NB4 (cell line): ENCODE results near the gene P2RY1.

Source experiments
- CTCF ChIP-seq: IDR thresholded peaks from one replicate; pipeline ENCODE4 v1.5.1; 2012; ENCODE audit warnings: low read depth, low read length
- POLR2A ChIP-seq: IDR thresholded peaks from 2 replicates; pipeline ENCODE4 v1.6.1; 2011; ENCODE audit warnings: mild to moderate bottlenecking; ENCODE audit not compliant: insufficient read length; ENCODE audit errors: extremely low read depth

- TF ChIP-seq CTCF = no peak
- TF ChIP-seq POLR2A = no peak
Measured at GRCh38 chr3:152830245-152830644, 4.7 kb upstream of the P2RY1 start.
